Right renal cortex interstitium (tissue), 3 donors: Measurements from ENCODE around the gene FAM53B. TPM values are rescaled to one million over a fixed set of nuclear protein-coding genes. Genes with fewer than 3 reads are reported as not detected.

Source experiments
- DNase-seq, 3 donors: peaks; one replicate each; pipeline ENCODE4 v3.0.0-alpha.2; 2013; ENCODE audit warnings: low read depth in 3 of 3, low spot score in 2 of 3
- polyA plus RNA-seq, 3 donors: library from polyadenylated mRNA; unstranded; fragments of 120-200 nt; gene quantifications; one replicate each; pipeline ENCODE4 v1.2.1, GENCODE V29; 2013; ENCODE audit not compliant: insufficient read length in 3 of 3

The FAM53B gene
- polyA plus RNA-seq, 3 donors = 22.3 to 24.3 (median 23.6) TPM

DNA sequence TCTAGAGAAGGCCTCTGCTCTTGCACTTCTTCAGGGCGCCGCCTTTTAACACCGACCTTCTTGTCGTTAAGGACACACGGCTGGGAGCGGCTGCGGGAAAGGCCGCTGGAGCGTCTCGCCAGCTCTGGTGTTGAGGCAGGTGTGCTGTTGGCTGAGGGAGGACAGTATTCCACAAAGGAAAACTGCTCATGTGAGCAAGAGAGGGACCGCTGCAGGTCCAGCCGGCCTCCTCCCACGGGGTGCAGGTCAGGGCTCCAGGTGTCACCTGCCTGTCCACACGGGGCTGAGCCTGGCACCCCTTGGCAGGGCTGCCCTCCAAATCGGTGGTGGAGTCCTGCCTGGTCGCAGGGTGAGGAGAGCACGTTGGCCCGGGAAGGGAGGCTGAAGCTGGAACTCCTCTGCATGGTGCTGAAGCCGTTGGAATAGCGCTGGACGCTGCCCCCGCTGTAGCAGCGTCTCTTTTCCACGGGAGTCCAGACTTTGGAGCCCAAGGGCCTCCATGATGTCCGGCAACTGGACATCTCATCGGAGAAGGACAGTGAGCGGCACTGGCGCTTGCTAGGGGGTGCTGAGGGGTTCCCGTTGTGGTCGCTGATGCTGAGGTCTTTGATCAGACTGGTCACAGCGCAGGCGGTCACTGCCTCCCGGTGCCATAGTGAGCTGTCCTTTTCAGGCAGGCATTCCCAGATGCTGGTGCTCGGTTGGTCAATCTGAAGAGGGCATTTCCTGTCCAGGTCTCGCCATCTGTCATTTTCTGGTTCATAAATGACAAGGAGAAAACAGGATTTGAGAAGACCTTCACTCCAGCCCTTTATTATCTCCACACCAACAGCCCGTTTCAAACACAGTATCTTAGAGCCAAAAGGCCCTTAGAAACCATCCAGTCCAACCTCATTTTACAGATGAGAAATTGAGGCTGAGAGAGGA lies 62.3 kb downstream of the FAM53B start:
- no peak for DNase-seq

DNA sequence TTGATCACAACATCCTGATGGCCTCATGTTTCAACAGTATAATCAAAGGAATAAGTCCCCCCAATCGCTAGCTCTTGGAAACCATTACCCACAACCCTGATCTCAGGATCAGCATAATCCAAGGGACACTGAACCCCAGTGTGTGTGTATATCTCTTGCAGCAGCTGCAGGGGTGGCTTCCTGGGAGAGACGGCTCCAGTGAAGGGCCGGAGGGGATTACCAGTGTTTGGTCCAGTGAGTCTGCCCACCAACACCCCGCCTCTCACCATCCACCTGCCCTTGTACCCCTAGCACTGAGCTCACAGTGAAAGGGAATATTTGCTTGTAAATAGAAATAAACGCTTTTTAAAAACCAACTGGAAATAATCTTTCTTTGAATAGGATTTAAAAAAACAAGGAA lies 63.1 kb downstream of the FAM53B start:
- DNase-seq = no peak

DNA sequence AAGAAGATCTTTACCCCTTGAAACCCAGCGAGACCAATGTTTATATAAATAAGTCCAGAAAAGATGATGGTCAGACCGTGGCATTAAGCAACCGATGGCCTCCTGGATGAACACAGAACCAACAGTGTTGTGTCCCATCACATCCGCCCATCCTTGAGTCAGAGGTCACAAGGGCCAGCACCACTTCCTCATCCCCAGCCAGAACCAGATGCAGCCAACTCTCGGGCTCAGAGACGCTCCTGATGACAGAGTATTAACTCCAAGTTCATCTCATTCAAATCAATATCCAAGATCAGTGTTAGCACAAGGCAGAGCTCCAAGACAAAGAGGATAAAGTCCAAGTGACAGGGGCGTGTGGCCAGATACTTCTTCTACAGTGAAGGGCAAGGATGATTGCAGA lies 63.5 kb downstream of the FAM53B start:
- no peak for DNase-seq

DNA sequence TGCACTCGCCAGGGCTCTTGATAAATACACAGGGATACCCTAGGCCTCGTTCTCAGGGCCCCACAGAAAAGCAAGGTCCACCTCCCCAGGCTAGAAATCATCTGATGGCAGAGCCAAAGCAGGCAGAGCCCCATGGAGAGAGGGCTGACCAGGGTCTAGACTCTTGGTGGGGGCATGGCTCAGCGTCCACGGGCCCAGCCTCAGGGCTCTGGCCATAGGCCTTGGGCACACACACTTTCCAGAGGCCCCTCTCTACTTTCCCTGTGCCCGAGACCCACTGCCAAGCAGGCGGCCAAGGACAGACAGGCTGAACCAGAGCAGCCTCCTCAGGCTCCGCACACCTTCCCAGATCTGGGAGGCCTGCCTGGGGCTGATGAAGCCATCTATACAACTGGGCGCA lies 64.8 kb downstream of the FAM53B start:
- DNase-seq = no peak

- DNase-seq = no peak
Observed at GRCh38 chr10:124678557-124679240, 65.5 kb downstream of the FAM53B start.

DNA sequence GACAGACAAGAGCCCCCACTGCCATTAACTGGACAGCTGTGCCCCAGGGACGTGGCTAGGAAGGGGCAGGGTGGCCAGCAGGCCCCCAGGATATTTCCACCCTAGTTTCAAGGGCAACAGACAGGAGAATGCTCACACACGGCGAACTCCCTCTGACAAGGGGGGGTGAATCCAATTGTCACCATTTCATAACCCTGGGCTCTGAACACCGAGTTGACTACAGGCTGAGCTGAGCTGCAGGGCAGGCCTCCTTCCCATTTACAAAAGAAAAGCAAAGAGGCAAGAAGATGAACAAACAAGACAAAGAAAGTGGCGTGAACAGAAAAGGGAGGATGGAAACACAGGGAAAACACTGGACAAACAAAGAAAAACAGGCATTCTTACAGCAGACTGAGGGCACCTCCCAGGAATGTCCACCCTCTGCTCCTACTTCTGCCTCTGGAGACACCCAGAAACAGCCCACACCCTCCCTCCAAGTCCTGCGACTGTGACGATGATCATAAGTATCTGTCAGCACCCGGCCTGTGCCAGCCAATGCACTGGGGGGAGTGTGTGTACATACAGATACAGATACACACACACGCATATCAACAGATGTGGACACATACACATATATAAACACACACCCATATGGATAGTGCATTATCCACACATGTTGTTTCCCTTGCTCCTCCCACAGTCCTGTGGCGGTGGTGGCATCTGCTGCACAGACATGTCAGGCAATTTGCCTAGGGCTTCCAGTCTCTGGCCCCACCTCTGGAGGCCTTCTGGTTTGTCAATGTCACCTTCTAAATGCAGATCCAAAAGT lies 66.2 kb downstream of the FAM53B start:
- no peak for DNase-seq

DNA sequence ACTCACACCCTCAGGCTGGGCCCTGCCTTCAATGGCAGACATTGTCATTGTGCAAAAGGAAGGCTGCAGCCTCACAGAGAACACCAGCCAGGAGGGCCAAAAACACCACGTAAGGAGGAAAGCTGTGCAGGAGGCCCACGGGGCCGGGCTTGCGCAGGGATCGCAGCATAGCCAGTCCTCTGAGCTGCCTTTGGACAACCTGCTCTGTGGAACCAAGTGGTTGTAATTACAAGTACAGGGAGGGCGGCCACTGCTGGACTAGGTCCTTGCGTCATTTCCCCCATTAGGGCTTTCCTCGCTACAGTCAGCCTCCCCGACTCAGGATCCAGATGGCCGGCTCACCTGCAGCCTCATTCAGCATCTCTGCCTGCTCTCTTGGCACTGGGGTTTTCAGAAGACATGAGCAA lies 66.9 kb downstream of the FAM53B start:
- DNase-seq = no peak

- DNase-seq = no peak
Observed at GRCh38 chr10:124676416-124677062, 67.6 kb downstream of the FAM53B start.

- DNase-seq = no peak
Observed at GRCh38 chr10:124675824-124676223, 68.4 kb downstream of the FAM53B start.

- DNase-seq = no peak
Observed at GRCh38 chr10:124675261-124675660, 68.9 kb downstream of the FAM53B start.

- no peak for DNase-seq
Observed at GRCh38 chr10:124674768-124675222, 69.4 kb downstream of the FAM53B start.

DNA sequence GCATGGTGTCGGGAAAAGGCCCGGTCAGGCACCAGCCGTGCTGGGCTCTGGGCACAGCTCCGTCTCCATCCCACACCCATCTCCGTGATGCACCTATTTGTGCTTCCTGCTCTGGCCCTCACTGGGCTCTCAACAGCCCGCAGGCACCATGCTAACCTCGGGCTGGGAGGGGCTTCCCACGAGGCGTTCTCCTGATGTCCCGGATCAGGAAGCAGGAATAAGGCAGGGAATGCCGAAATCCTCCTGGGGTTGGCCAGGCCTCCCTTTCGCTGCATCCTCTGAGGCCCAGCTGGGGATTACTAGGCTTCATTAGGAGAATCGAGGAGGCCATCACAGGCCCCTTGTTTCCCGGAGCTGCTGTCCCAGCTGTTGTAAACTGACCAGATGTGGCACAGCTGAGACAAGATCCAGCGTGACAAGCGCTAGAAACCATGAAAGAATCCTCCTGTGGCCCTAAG lies 72.0 kb downstream of the FAM53B start:
- no peak for DNase-seq

DNA sequence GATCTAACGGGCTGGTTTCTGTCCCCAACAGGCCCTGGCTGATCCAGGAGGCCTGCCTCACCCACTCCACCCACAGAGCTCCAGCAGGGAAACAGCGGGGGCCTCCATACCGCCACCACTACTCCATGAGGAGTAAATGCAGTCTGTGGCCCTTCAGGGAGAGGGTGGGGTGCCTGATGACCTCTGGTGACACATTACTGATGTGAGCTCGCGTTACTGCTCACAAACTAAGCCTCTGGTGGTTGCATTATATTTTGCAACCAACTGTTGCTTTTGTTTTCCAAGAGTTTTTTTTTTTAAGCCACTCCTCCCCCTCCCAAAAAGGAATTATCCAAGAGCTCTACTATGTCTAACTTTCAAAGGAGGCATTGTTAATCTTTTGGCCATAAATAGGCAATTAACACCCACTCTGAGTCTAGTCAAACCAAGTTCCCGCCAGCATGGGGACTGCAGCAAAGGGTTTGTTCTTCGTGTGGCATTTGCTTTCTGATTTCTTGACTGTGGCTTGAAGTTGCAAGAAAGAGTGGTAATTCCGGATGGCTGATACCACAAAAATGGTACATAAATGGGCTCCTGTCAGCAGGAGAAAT lies 72.6 kb downstream of the FAM53B start:
- DNase-seq = no peak

- DNase-seq = no peak
Observed at GRCh38 chr10:124670849-124671248, 73.3 kb downstream of the FAM53B start.

DNA sequence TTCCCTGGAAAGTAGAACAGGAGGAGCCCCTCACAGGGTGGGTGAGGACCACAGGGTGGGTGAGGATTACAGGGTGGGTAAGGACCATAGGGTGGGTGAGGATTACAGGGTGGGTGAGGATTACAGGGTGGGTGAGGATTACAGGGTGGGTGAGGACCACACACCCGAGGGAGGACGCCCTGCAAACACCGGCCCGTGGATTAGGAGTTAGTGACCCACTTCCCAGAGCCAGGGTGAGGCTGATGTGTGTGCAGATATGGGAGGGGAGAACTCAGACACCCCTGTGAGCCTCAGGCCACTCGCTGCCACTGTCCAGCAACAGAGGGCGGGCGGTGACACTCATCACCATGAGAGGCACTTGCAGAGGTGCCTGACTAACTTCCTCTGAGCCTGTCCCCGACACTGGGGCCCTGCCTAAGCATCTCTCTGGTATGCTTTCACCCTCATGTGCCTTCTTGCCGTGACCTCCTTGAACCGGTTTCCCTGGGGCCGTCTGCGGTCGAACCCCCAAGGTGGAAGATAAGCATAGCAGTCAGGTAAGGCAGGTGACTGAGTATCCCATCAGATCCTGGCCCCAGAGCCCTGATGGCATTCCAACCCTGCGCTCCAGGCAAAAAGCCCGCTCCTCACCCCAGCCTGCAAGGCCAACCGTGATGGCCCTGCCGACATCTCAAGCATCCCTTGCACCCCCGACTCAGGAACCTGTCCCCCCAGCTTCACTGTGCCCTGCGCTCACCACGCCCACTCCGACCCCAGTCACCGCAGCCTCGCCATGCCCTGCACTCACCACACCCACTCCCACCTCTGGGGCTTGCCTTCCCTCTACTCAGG lies 74.1 kb downstream of the FAM53B start:
- no peak for DNase-seq

DNA sequence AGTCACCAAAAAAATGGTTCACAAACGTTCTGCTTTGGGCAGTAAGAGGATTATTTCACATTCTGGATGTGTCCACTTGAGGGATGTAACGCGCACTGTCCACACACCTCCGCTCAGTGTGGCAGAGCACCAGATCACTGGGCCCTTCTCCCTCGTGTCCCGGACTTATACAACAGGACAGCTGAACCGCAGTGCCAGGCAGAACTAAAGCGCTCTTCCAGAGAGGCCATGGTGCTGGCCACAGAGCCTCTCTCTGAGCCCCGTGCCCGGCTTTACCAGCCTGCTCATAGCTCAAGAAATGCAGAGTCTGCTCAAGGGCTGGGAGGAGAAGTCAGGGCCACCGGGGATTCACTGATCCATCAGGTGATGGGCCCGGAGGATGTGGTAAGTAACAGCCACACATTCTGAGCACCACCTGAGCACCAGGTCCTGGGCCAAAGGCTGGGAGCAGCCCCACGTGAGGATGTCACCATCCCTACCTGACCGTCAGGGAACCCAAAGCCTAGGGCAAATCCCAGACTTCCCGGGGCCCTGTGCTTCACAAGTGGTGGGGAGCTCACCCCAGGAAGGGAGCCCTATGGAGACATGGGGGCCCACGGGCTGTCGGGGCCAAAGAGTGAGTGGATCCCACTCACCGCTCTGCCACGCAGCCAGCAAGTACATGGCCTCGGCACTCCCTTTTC lies 74.9 kb downstream of the FAM53B start:
- no peak for DNase-seq

- no peak for DNase-seq
Observed at GRCh38 chr10:124668517-124669051, 75.6 kb downstream of the FAM53B start.
